Measurements from ENCODE around the gene CHD9NB. TPM values are rescaled to one million over a fixed set of nuclear protein-coding genes. Genes with fewer than 3 reads are reported as not detected.

The CHD9NB gene
- total and polyA plus RNA-seq, 9 of the 15 experiments (the other 6 are each of a cell fraction or from before 2014, with no cell fraction given): 0.06 to 0.10 (median 0.07) TPM; not detected in 6

DNA sequence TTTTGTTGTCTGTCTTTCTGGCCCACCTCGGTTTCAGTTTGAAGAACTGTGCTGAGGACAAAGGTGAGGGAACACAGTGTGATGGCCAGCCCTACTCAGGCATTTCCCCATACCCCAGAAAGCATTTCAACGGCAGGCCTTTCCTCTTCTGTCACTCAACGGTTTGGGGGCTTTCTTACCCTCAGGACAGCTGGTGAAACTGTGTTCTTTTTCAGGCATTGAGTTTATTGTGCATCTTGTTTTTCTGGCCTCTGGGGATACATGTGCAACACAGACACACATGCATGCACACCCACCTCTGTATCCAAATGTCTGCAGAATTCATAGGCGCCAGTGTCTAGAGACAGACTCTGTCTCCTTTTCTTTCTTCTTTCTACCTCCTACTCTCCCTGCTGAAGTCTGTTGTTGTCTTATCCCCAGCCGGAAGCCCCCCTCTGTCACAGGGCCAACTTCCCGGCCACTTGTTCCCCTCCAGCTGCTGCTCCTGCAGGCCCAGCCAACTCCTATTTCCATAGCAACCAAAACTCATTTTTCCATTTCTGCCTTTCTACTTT is 19.1 kb upstream of the CHD9NB start:
- Histone ChIP-seq H3K4me1 (replicated peaks in 1 of 2; ENCODE audit: control insufficient read depth in 2 of 2, insufficient read depth in 2 of 2, low read length in 2 of 2) (no peaks in the 10 kb centered on the region), H2AFZ (ENCODE audit: low read depth, low read length) (no peak overlapping the region), H3K4me2 (ENCODE audit: insufficient read depth, low read length) (no peak overlapping the region), H3K9me1 (ENCODE audit: control insufficient read depth, insufficient read depth, low read length) (no peaks in the 10 kb centered on the region), H3K36me3 (ENCODE audit: control insufficient read depth, insufficient read depth, low read length) (peaks cover 43% of the 10 kb centered on the region; the same call in 2 of the 3 replicates), H4K20me1 (replicated peaks; ENCODE audit: control insufficient read depth, insufficient read depth, low read length) (no peaks in the 10 kb centered on the region), H3K27me3 (ENCODE audit: control insufficient read depth in 2 of 2, insufficient read depth in 2 of 2, low read length in 2 of 2) (no peaks in the 10 kb centered on the region), H3K9me3 (replicated peaks; ENCODE audit: control insufficient read depth, insufficient read depth, low read depth, low read length) (no peaks in the 10 kb centered on the region; the same call in 1 of the 2 replicates), H3K4me3 (no peak overlapping the region), H3K27ac (ENCODE audit: extremely low read depth, low read depth, low read length) (no peak overlapping the region), H3K79me2 (ENCODE audit: control insufficient read depth, insufficient read depth, low read length) (peaks cover 76% of the 10 kb centered on the region), H3K9ac (ENCODE audit: insufficient read depth in 1 of 2, low read depth in 2 of 2, low read length in 2 of 2) (no peak overlapping the region)
- TF ChIP-seq FOXP4 (CRISPR knock-in tag; IDR thresholded peaks at IDR 0.05; ENCODE audit: borderline replicate concordance) (no peak), HDAC6 (IDR thresholded peaks at IDR 0.05; ENCODE audit: low read depth, low read length) (no peak), ZNF699 (CRISPR knock-in tag; IDR thresholded peaks at IDR 0.05; ENCODE audit: insufficient replicate concordance) (no peak), MIER1 (IDR thresholded peaks at IDR 0.05; ENCODE audit: low read depth) (no peak), BRCA1 (IDR thresholded peaks at IDR 0.05) (no peak), BRCA1 (CRISPR knock-in tag; IDR thresholded peaks at IDR 0.05) (no peak), RFX1 (IDR thresholded peaks at IDR 0.05) (peak; percentile 20; the same call in 1 of the 2 replicates)
- BruUV-seq (replicated peaks): no TSS peak
- ATAC-seq: no peak
- ChIA-PET POLR2A (no interaction called here), CTCF (ENCODE audit: low intra/inter-chr PET ratio) (no interaction called here)
- no peak for FAIRE-seq
- in situ Hi-C loops (cut with MboI) (no loop called here), intact Hi-C loops (cut with micrococcal nuclease) (no loop called here)
- 85% methylated on average over 5 of the region's 6 CpGs for WGBS (ENCODE audit: insufficient coverage, low coverage, missing lambda C conversion rate)
- DNase-seq (ENCODE audit: extremely low read depth in 1 of 4, low spot score in 3 of 4): no peak

Data from K562 (cell line).